Effector memory CD4-positive, alpha-beta T cell (primary cell): Measurements from ENCODE around the gene SBNO2.

Experiments
- DNase-seq, 3 donors: peaks; one replicate each; pipeline ENCODE4 v3.0.0-alpha.2; 2020
- H3K27ac ChIP-seq: 2 replicates; pipeline ENCODE4 v1.7.0; 2013; ENCODE audit warnings: mild to moderate bottlenecking, low read length, moderate library complexity; ENCODE audit not compliant: insufficient read depth, poor library complexity, severe bottlenecking
- H3K27me3 ChIP-seq: replicated peaks from 2 replicates; pipeline ENCODE4 v1.7.0; 2013; ENCODE audit warnings: mild to moderate bottlenecking, low read length; ENCODE audit not compliant: insufficient read depth, control insufficient read depth, poor library complexity, severe bottlenecking
- H3K36me3 ChIP-seq: 2 replicates; pipeline ENCODE4 v1.7.0; 2013; ENCODE audit warnings: mild to moderate bottlenecking, low read length, moderate library complexity; ENCODE audit not compliant: control insufficient read depth, insufficient read depth
- H3K4me1 ChIP-seq: 2 replicates; pipeline ENCODE4 v1.7.0; 2013; ENCODE audit warnings: low read length, mild to moderate bottlenecking; ENCODE audit not compliant: control insufficient read depth, insufficient read depth, poor library complexity, severe bottlenecking
- H3K4me3 ChIP-seq: 2 replicates; pipeline ENCODE4 v1.7.0; 2013; ENCODE audit warnings: low read length, low read depth, mild to moderate bottlenecking; ENCODE audit not compliant: insufficient read depth, poor library complexity, severe bottlenecking
- H3K9me3 ChIP-seq: 2 replicates; pipeline ENCODE4 v1.7.0; 2013; ENCODE audit warnings: mild to moderate bottlenecking, low read length, moderate library complexity; ENCODE audit not compliant: control insufficient read depth

The SBNO2 gene

GRCh38 chr19:1109032-1109551, 65.0 kb downstream of the SBNO2 start:
- H3K36me3 ChIP-seq: peaks cover 65% of the 10 kb centered on the region
- no peaks in the 10 kb centered on the region for H3K9me3 ChIP-seq
- H3K4me1 ChIP-seq: peaks cover 19% of the 10 kb centered on the region
- no peaks in the 10 kb centered on the region for H3K27me3 ChIP-seq
- no peak overlapping the region for H3K27ac ChIP-seq
- no peak overlapping the region for H3K4me3 ChIP-seq
- no peak for DNase-seq

- Histone ChIP-seq H3K27me3 (no peaks in the 10 kb centered on the region), H3K9me3 (no peaks in the 10 kb centered on the region), H3K36me3 (peaks cover 60% of the 10 kb centered on the region), H3K27ac (no peak overlapping the region), H3K4me3 (no peak overlapping the region), H3K4me1 (peaks cover 15% of the 10 kb centered on the region)
- DNase-seq: no peak
Observed at GRCh38 chr19:1108291-1109031, 65.6 kb downstream of the SBNO2 start.

DNA sequence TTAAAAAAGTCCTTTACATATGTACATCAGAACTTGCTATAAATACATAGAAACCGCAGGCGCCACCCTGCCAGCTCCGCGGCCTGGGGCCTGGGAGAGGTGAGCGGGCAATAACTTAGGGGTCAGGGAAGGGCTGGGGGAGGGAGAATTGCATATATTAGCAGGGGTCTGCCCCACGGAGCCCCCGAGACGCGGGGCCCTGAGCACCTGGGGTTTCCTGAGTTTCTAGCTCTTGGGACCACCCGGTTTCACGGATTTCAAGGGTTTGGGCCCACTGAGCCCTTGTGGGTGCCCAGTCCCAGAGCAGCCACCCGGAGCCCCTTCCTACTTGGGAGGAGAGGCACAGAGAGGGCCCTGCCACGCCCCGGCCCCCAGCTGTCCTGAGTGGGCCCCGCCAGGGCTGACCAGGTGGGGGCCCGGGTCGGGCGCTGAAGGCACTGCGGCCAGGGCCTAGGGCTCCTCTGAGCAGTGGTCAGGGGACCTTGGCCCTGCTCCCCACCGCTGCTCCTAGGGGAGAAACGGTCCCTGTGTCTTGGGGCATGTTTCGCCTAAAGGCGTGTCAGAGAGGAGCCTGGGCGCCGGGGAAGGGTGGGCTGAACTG, 66.3 kb downstream of the SBNO2 start:
- H3K36me3 ChIP-seq: peaks cover 58% of the 10 kb centered on the region
- no peak overlapping the region for H3K4me3 ChIP-seq
- H3K4me1 ChIP-seq: peaks cover 15% of the 10 kb centered on the region
- no peaks in the 10 kb centered on the region for H3K9me3 ChIP-seq
- no peak for DNase-seq
- no peak overlapping the region for H3K27ac ChIP-seq
- H3K27me3 ChIP-seq: no peaks in the 10 kb centered on the region

DNA sequence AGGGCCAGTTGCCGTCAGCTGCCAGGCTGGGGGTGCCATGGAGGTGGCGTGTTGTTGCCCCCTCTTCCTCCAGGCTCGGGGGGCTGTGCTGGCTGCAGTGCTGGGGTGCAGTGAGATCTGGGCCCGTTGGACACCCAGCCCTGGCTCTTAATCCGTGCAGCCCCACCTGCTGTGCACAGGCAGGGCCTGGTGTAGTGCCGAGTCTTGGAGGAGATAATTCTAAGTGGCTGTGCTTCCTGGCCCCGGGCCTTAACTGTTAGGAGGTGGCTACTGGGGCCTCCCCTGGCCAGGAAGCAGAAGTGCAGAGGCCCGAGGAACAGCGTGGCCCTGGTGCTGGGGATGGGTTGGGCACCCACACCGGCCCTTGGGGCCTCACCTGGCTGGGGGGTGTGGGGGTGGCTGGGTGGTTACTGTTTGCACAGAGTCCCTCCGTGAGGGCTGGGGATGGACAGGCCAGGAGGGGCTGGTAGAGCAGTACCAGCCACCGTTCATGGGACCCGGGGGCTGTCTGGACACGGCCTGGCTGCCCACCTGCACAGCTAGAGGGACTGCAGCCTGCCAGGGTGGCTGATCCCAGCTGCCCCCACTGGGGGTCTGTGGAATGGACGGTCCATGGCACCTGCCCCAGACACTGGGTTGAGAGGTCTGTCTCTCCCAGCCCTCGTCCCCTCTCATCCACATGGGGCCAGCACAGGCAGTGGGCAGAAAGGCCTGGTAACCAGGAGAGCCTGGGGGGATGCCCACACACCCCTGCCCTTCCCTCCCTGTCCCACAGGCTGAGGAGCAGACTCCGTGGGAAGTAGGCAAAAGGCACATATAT, 67.0 kb downstream of the SBNO2 start:
- H3K9me3 ChIP-seq: no peaks in the 10 kb centered on the region
- H3K27me3 ChIP-seq: no peaks in the 10 kb centered on the region
- no peak for DNase-seq
- no peak overlapping the region for H3K27ac ChIP-seq
- H3K4me3 ChIP-seq: no peak overlapping the region
- H3K4me1 ChIP-seq: peaks cover 19% of the 10 kb centered on the region
- H3K36me3 ChIP-seq: peaks cover 51% of the 10 kb centered on the region

DNA sequence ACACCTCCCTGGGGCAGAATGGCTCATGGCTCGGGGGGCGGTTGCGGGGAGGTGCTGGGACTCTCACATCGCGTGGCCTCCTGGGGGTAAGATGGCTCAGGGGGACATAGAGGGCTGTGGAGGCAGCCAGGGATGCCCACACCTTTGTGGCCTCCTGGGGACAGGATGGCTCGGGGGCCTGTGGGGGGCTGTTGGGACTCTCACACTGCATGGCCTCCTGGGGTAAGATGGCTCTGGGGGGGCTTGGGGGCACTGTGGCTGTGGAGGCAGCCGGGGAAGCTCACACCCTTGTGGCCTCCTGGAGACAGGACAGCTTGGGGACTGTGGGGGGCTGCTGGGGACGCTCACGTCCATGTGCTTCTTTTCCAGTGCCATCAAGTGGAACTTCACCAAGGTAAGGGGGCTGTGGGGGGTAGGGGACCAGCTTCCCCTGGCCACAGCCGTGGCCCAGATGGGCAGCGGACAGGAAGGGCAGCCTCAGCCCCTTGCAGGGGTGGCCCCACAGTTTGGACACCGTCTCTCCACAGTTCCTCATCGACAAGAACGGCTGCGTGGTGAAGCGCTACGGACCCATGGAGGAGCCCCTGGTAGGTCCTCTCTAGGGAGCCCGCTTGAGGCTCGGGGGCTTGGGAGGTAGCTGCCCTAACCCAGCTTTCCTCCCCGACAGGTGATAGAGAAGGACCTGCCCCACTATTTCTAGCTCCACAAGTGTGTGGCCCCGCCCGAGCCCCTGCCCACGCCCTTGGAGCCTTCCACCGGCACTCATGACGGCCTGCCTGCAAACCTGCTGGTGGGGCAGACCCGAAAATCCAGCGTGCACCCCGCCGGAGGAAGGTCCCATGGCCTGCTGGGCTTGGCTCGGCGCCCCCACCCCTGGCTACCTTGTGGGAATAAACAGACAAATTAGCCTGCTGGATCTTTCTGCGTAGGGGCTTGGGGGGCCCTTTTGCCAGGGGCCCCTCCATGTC, 67.9 kb downstream of the SBNO2 start:
- no peak for DNase-seq
- H3K4me3 ChIP-seq: no peak overlapping the region
- peaks cover 27% of the 10 kb centered on the region for H3K4me1 ChIP-seq
- peaks cover 47% of the 10 kb centered on the region for H3K36me3 ChIP-seq
- H3K27ac ChIP-seq: no peak overlapping the region
- H3K9me3 ChIP-seq: no peaks in the 10 kb centered on the region
- H3K27me3 ChIP-seq: no peaks in the 10 kb centered on the region

- Histone ChIP-seq H3K4me1 (peaks cover 27% of the 10 kb centered on the region), H3K9me3 (no peaks in the 10 kb centered on the region), H3K27me3 (no peaks in the 10 kb centered on the region), H3K4me3 (peak overlapping the region; percentile 95), H3K27ac (peak overlapping the region; percentile 97), H3K36me3 (peaks cover 38% of the 10 kb centered on the region)
- DNase-seq: no peak
Observed at GRCh38 chr19:1105008-1105872, 68.8 kb downstream of the SBNO2 start.

DNA sequence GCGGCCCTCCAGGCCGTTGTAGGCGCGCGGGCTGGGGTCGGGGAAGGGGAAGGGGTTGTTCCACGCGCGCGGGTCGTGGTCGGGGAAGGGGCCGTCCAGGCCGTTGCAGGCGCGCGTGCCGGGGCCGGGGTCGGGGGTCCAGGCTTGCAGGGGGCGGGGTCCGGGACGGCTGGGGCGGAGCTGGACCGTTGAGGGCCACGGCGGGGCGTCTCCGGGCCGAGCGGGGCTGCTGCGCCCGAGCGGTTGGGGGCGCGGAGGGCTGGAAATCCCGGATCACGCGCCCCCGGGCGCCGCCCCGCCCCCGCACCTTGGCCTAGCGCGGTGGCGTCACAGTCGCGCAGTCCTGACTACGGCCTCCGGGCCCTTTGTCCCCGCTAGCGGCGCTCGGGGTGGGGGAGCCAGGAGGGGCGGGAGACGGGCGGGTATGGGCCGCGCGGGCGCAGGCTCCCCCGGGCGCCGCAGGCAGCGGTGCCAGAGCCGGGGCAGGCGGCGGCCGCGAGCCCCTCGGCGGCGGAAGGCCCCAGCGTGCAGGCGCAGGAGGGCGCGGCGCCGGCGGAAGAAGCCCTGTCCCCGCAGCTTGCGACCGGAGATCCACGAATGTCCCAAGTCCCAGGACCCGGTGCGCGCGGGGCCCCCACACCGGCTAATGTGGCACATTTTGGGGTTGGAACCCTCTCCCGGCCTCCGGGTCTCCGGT, 69.6 kb downstream of the SBNO2 start:
- peak overlapping the region; percentile 97 for H3K27ac ChIP-seq
- peaks cover 30% of the 10 kb centered on the region for H3K36me3 ChIP-seq
- peak overlapping the region; percentile 95 for H3K4me3 ChIP-seq
- no peaks in the 10 kb centered on the region for H3K9me3 ChIP-seq
- peak; percentile 68 to 71 (median 71) for DNase-seq
- no peaks in the 10 kb centered on the region for H3K27me3 ChIP-seq
- peaks cover 27% of the 10 kb centered on the region for H3K4me1 ChIP-seq

DNA sequence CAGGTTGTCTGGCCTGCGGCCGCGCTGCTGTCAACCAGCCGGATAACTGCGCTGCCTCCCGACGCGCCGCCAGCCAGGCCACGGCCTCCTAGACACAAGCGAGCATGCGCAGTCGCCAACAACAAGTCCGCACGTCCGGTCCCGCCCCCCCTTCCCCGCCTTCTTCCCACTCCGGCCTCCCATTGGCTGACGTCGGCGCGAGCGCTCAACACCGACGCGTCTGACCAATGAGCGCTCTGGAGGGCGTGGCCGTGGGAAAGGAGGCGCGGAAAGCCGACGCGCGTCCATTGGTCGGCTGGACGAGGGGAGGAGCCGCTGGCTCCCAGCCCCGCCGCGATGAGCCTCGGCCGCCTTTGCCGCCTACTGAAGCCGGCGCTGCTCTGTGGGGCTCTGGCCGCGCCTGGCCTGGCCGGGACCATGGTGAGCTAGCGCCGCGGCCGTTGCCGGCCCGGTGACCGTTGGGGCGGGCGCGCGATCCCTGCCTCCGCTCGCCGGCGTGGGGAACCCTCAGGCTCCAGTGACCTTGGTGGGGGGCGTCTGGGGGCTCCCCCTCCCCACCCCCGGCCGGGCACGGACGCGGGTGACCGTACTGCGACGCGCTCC, 70.3 kb downstream of the SBNO2 start, which contains the start of gene GPX4:
TSS of gene GPX4 (plus strand) at position 287 of the 603 bp plus-strand sequence. CDS start at position 337, 50 bp downstream.
- Histone ChIP-seq H3K27ac (peak within 1 kb of the TSS; percentile 97), H3K9me3 (no peaks in the 10 kb centered on the region), H3K4me3 (peak within 1 kb of the TSS; percentile 95), H3K4me1 (peaks cover 27% of the 10 kb centered on the region), H3K36me3 (peaks cover 24% of the 10 kb centered on the region), H3K27me3 (no peaks in the 10 kb centered on the region)
- peak; percentile 96 to 99 (median 98) for DNase-seq
